Endothelial cell of umbilical vein (primary cell): Measurements from ENCODE around the gene LRRC32. TPM values are rescaled to one million over a fixed set of nuclear protein-coding genes. Genes with fewer than 3 reads are reported as not detected.

Experiments
- BruUV-seq: library from RNA; stranded (reverse); fragments of 400-500 nt; replicated peaks from 2 replicates; lab custom pipeline; 2021; lab: Mats Ljungman, UMichigan
- CTCF ChIA-PET: fragments of 300-600, 350-600 bp; sonication (Branson Sonifier 250); formaldehyde crosslinking; loops from one replicate; lab custom pipeline; 2021; ENCODE audit warnings: antibody characterized with exemption, inconsistent platforms; lab: Charles Lee
- POLR2A ChIA-PET: fragments of 300-600, 350-600 bp; sonication (Branson Sonifier 250); formaldehyde crosslinking; loops from one replicate; lab custom pipeline; 2021; ENCODE audit warnings: antibody characterized with exemption, inconsistent platforms; lab: Charles Lee
- DNase-seq: peaks from one replicate; pipeline ENCODE4 v3.0.0-alpha.2; 2011; ENCODE audit warnings: low read depth, low spot score
- FAIRE-seq: peaks from 2 replicates; lab custom pipeline; 2011; peaks lifted over from hg19 to GRCh38; lab: Jason Lieb, UNC
- H2AFZ ChIP-seq: 2 replicates; pipeline ENCODE4 v1.6.0; 2012; ENCODE audit warnings: low read depth, low read length, control low read depth, inconsistent platforms
- H3K27ac ChIP-seq: 2 replicates; pipeline ENCODE4 v1.5.1; 2011; ENCODE audit warnings: low read depth, mild to moderate bottlenecking, control low read depth, low read length, moderate library complexity; ENCODE audit not compliant: insufficient read depth
- H3K27me3 ChIP-seq, 2 experiments: 2 replicates each; pipeline versions ENCODE4 v1.6.0 to v1.6.1; 2011; ENCODE audit warnings: low read length in 2 of 2, mixed read lengths in 1 of 2; ENCODE audit not compliant: control insufficient read depth in 2 of 2, insufficient read depth in 2 of 2
- H3K36me3 ChIP-seq, 2 experiments: 2 replicates in 1 of 2; 3 replicates in 1 of 2; pipeline ENCODE4 v1.5.1; 2011; ENCODE audit warnings: low read length in 2 of 2, mild to moderate bottlenecking in 1 of 2, moderate library complexity in 1 of 2; ENCODE audit not compliant: control insufficient read depth in 2 of 2, insufficient read depth in 2 of 2; ENCODE audit errors: extremely low read depth in 1 of 2
- H3K4me1 ChIP-seq: 3 replicates; pipeline ENCODE4 v1.5.1; 2011; ENCODE audit warnings: mild to moderate bottlenecking, low read length; ENCODE audit not compliant: control insufficient read depth, insufficient read depth; ENCODE audit errors: extremely low read depth
- H3K4me2 ChIP-seq: 2 replicates; pipeline ENCODE4 v1.6.1; 2011; ENCODE audit warnings: low read length, control low read depth, mixed read lengths; ENCODE audit not compliant: insufficient read depth
- H3K4me3 ChIP-seq, 3 experiments: fragments of 200-600 bp in 1 of 3; sonication (generic), shearing (Covaris generic) in 1 of 3; replicated peaks in 1 of 3; 2 replicates each; pipeline ENCODE4 v1.5.1; 2011 to 2016; ENCODE audit warnings: control low read depth in 3 of 3, low read length in 3 of 3, mild to moderate bottlenecking in 2 of 3, inconsistent platforms in 1 of 3, low read depth in 1 of 3, moderate library complexity in 1 of 3; ENCODE audit not compliant: insufficient read depth in 1 of 3
- H3K79me2 ChIP-seq: 2 replicates; pipeline ENCODE4 v1.6.0; 2012; ENCODE audit warnings: low read length, inconsistent platforms; ENCODE audit not compliant: control insufficient read depth, insufficient read depth
- H3K9ac ChIP-seq: replicated peaks from 2 replicates; pipeline ENCODE3; 2011; ENCODE audit warnings: low read length, control low read depth; ENCODE audit not compliant: insufficient read depth; ENCODE audit errors: extremely low read depth
- H3K9me1 ChIP-seq: replicated peaks from 3 replicates; pipeline ENCODE4 v1.6.0; 2011; ENCODE audit warnings: mild to moderate bottlenecking, low read length; ENCODE audit not compliant: control insufficient read depth, insufficient read depth; ENCODE audit errors: extremely low read depth
- H3K9me3 ChIP-seq: replicated peaks from 2 replicates; pipeline ENCODE4 v1.5.1; 2012; ENCODE audit warnings: low read length, inconsistent platforms; ENCODE audit not compliant: control insufficient read depth, insufficient read depth
- H4K20me1 ChIP-seq: replicated peaks from 2 replicates; pipeline ENCODE3; 2011; ENCODE audit warnings: mild to moderate bottlenecking, low read length; ENCODE audit not compliant: control insufficient read depth, insufficient read depth; ENCODE audit errors: extremely low read depth
- EZH2 ChIP-seq: IDR thresholded peaks from 2 replicates; pipeline ENCODE4 v1.6.1; 2012; ENCODE audit warnings: borderline replicate concordance, low read depth, mild to moderate bottlenecking, moderate library complexity, low read length, inconsistent platforms; ENCODE audit not compliant: severe bottlenecking
- FOS ChIP-seq: IDR thresholded peaks from 2 replicates; pipeline ENCODE4 v1.6.1; 2011; ENCODE audit warnings: mild to moderate bottlenecking, low read length, moderate library complexity, borderline replicate concordance; ENCODE audit not compliant: insufficient read depth
- GATA2 ChIP-seq: IDR thresholded peaks from 2 replicates; pipeline ENCODE4 v1.7.0; 2011; ENCODE audit warnings: low read depth, mild to moderate bottlenecking, moderate library complexity, mixed read lengths, low read length; ENCODE audit not compliant: insufficient read length, insufficient read depth
- JUN ChIP-seq: IDR thresholded peaks from 2 replicates; pipeline ENCODE4 v1.6.1; 2011; ENCODE audit warnings: borderline replicate concordance, low read depth; ENCODE audit not compliant: insufficient read length, insufficient read depth
- MYC ChIP-seq: IDR thresholded peaks from one replicate; pipeline ENCODE4 v1.6.1; 2011; ENCODE audit warnings: mild to moderate bottlenecking, low read depth, low read length
- POLR2A ChIP-seq: IDR thresholded peaks from 2 replicates; pipeline ENCODE4 v1.6.1; 2012; ENCODE audit warnings: low read depth, mild to moderate bottlenecking, control low read depth, low read length
- POLR2AphosphoS5 ChIP-seq: IDR thresholded peaks from 2 replicates; pipeline ENCODE4 v1.6.1; 2012; ENCODE audit warnings: low read depth, mild to moderate bottlenecking, control low read depth, low read length, moderate library complexity; ENCODE audit not compliant: insufficient read depth
- dilution Hi-C: fragments of 300-500 bp; cut with MboI; formaldehyde crosslinking; loops from one replicate; pipeline ENCODE4 v1.15.0; 2019; ENCODE audit warnings: low sequenced_read_pairs; ENCODE audit not compliant: extremely low pct_ligation_motif_present
- intact Hi-C: fragments of 100-400 bp; cut with micrococcal nuclease; formaldehyde crosslinking; loops from one replicate; pipeline ENCODE4 v1.10.0; 2022
- polyA plus RNA-seq, 4 experiments: library from polyadenylated mRNA; depleted of rRNA in 3 of 4; stranded (reverse) in 3 of 4; unstranded in 1 of 4; fragments of >200 nt; gene quantifications; 2 replicates each; pipeline versions ENCODE4 v1.2.1 to v1.2.3, GENCODE V29; 2011 to 2012; ENCODE audit warnings: missing spikeins in 1 of 4
- total RNA-seq: library from RNA; stranded (reverse); gene quantifications from 2 replicates; pipeline ENCODE4 v1.2.3, GENCODE V29; 2021
- TF ChIP-seq, protein P1 (sequence below): IDR thresholded peaks from 2 replicates; pipeline ENCODE4 v1.6.1; 2011; ENCODE audit not compliant: insufficient read depth, insufficient read length
- TF ChIP-seq, protein P2 (sequence below), 2 donors: IDR thresholded peaks; 1 replicate in 1 of 2; 2 replicates in 1 of 2; pipeline ENCODE4 v1.5.1; 2011; ENCODE audit warnings: low read length in 2 of 2, mild to moderate bottlenecking in 2 of 2, moderate library complexity in 2 of 2, control low read depth in 1 of 2, inconsistent platforms in 1 of 2, low read depth in 1 of 2; ENCODE audit not compliant: insufficient read depth in 1 of 2; ENCODE audit errors: extremely low read depth in 1 of 2

Gene LRRC32
- total and polyA plus RNA-seq, 2 donors (not counting 3 experiments of a cell fraction or from before 2014, with no cell fraction given): 77.2 to 117 TPM

DNA sequence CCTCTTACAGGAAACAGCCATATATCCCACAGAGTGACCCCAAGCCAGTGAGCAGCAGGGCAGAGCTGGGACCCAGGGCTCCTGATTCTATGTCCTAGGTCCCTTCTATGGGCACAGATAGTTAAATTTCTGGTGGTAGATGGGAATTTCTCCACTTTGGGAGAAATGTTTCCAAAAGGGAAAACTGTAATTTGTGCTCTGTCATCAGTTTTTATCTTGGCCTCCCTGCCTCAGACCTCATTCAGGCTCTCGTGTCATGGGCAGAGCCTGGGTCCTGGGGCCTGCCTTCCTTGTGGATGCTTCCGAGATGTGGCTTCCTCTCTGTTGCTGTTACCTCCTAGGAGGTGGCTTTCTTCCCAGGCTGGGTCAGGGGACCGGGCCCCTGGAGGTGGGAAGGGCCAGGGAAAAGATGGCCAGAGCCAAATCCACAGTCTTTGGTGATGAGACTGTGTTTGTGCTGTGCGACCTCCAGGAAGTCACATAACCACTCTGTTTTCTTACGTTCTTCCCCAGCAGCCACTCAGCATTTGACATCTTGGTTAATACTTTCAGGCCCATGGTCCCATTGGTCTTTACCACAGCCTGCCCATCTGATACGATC lies 8.6 kb downstream of the LRRC32 start:
- Histone ChIP-seq H3K9me1 (no peaks in the 10 kb centered on the region), H3K27me3 (no peaks in the 10 kb centered on the region), H3K9ac (no peak overlapping the region), H3K4me3 (no peak overlapping the region), H3K4me2 (no peak overlapping the region), H3K79me2 (no peaks in the 10 kb centered on the region), H3K36me3 (peaks cover 0 to 58% of the 10 kb centered on the region in 2 experiments), H3K27ac (no peak overlapping the region), H4K20me1 (no peaks in the 10 kb centered on the region), H3K9me3 (no peaks in the 10 kb centered on the region), H3K4me1 (peaks cover 31% of the 10 kb centered on the region), H2AFZ (no peak overlapping the region)
- TF ChIP-seq MYC (no peak), POLR2AphosphoS5 (no peak), GATA2 (no peak), EZH2 (no peak), POLR2A (no peak), FOS (no peak), JUN (no peak)
- TF ChIP-seq, protein P1, sequence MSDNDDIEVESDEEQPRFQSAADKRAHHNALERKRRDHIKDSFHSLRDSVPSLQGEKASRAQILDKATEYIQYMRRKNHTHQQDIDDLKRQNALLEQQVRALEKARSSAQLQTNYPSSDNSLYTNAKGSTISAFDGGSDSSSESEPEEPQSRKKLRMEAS: no peak
- TF ChIP-seq, protein P2, sequence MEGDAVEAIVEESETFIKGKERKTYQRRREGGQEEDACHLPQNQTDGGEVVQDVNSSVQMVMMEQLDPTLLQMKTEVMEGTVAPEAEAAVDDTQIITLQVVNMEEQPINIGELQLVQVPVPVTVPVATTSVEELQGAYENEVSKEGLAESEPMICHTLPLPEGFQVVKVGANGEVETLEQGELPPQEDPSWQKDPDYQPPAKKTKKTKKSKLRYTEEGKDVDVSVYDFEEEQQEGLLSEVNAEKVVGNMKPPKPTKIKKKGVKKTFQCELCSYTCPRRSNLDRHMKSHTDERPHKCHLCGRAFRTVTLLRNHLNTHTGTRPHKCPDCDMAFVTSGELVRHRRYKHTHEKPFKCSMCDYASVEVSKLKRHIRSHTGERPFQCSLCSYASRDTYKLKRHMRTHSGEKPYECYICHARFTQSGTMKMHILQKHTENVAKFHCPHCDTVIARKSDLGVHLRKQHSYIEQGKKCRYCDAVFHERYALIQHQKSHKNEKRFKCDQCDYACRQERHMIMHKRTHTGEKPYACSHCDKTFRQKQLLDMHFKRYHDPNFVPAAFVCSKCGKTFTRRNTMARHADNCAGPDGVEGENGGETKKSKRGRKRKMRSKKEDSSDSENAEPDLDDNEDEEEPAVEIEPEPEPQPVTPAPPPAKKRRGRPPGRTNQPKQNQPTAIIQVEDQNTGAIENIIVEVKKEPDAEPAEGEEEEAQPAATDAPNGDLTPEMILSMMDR (IDR thresholded peaks at IDR 0.05; ENCODE audit: extremely low read depth in 1 of 2, insufficient read depth in 1 of 2, low read depth in 1 of 2, low read length in 2 of 2): no peak
- dilution Hi-C loops: no loop called here
- no peak for DNase-seq
- POLR2A ChIA-PET: no interaction called here
- FAIRE-seq: no peak
- BruUV-seq: no TSS peak
- intact Hi-C loops: no loop called here
- CTCF ChIA-PET: interaction anchor here (1.6 to 1.7 kb wide), 2 partner anchors 50 to 64 kb away, joined by 4 to 5 read pairs; no protein-coding TSS in a partner anchor
